Measurements from ENCODE around the gene TRPV3.
"Not testable (repeated sequence)": the region's sequence is repeated elsewhere in the genome, so short reads cannot be mapped to it uniquely, and the experiment has no call there.

The TRPV3 gene

DNA sequence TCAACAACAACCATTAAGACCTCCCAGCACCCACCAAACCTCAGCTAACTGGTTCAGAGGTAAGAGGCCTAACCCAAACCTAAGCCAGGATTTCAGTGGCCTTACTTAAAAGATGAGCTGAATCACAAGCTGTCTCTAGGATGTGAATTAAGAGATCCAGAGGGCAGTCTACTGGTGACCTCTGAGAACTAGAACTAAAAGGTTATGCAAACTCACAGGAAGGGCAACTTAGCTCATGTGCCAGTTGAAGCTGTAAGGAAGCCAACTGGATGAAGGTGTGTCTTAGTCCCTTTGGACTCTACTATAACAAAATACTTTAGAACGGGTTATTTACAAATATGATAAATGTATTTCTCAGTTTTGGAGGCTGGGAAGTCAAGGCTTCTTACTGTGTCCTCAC lies 91.3 kb downstream of the TRPV3 start:
- not testable (repeated sequence) for DNase-seq

Data from DMS153 (cell line).